M059J (cell line): ENCODE data around the gene SP140L. TPM values are rescaled to one million over a fixed set of nuclear protein-coding genes. Genes with fewer than 3 reads are reported as not detected.

Source experiments
- total RNA-seq: library from RNA; depleted of rRNA; stranded (reverse); fragments of >200 nt; shearing (Covaris generic); gene quantifications from 2 replicates; pipeline ENCODE4 v1.2.3, GENCODE V29; 2014; rRNA removed

The SP140L gene
- total RNA-seq, 1 experiment from 2014 or later, result 11.2 TPM

Other genes starting within 250 kb of the SP140L start
- gene SP110, start 107.2 kb upstream of the SP140L start, total RNA-seq, result 71.1 and 93.4 TPM in 2 replicates
- gene SP140, start 101.5 kb upstream of the SP140L start, total RNA-seq, result 2.0 and 11.8 TPM in 2 replicates
- gene SP100, start 89.0 kb downstream of the SP140L start, total RNA-seq, result 239 and 257 TPM in 2 replicates